ENCODE measurements around the gene ZNF521. TPM values are rescaled to one million over a fixed set of nuclear protein-coding genes. Genes with fewer than 3 reads are reported as not detected.
A peak's percentile ranks its signal among the peaks of the same experiment; 100 is the strongest.

Gene ZNF521
- total and polyA plus RNA-seq, 8 donors = 0.80 to 290 (median 11.1) TPM

DNA sequence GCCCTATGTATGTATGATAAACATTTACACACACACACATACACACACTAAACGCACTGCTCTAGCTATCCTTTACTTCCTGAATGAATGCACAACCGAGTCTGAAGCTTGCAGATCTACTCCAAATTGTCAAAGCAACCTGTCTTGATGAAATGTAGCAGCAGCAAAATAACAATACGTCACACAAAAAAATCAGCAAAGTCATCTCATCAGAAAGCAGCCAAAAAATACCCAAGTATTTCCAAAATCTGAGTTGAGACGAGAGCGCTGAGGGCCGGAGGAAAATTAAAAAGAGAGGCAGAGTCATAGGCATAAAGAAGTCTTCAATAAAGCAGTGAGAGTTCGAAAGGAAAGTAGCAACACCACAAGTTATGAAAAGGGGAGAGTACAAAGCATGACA is 67.7 kb downstream of the ZNF521 start:
- no peak for DNase-seq
- TF ChIP-seq POLR2A (IDR thresholded peaks at IDR 0.05) (no peak), EP300 (IDR thresholded peaks at IDR 0.05) (no peak), POLR2AphosphoS5 (IDR thresholded peaks at IDR 0.05) (no peak)
- TF ChIP-seq, protein P1, sequence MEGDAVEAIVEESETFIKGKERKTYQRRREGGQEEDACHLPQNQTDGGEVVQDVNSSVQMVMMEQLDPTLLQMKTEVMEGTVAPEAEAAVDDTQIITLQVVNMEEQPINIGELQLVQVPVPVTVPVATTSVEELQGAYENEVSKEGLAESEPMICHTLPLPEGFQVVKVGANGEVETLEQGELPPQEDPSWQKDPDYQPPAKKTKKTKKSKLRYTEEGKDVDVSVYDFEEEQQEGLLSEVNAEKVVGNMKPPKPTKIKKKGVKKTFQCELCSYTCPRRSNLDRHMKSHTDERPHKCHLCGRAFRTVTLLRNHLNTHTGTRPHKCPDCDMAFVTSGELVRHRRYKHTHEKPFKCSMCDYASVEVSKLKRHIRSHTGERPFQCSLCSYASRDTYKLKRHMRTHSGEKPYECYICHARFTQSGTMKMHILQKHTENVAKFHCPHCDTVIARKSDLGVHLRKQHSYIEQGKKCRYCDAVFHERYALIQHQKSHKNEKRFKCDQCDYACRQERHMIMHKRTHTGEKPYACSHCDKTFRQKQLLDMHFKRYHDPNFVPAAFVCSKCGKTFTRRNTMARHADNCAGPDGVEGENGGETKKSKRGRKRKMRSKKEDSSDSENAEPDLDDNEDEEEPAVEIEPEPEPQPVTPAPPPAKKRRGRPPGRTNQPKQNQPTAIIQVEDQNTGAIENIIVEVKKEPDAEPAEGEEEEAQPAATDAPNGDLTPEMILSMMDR (IDR thresholded peaks at IDR 0.05) = no peak
- H3K4me1 ChIP-seq = peaks cover 0 to 15% (median 1%) of the 10 kb centered on the region in 4 donors
- H3K4me3 ChIP-seq = no peak overlapping the region
- H3K36me3 ChIP-seq = no peaks in the 10 kb centered on the region
- intact Hi-C loops (cut with DNase I; ENCODE audit: low total_unique reads) = no loop called here
- no peaks in the 10 kb centered on the region for H3K9me3 ChIP-seq
- 62 to 79% (median 76%) methylated on average over 7 of the region's 7 CpGs for WGBS, 5 donors
- peaks cover 0 to 4% (median 0%) of the 10 kb centered on the region in 3 donors for H3K27me3 ChIP-seq
- no peak overlapping the region for H3K27ac ChIP-seq

DNA sequence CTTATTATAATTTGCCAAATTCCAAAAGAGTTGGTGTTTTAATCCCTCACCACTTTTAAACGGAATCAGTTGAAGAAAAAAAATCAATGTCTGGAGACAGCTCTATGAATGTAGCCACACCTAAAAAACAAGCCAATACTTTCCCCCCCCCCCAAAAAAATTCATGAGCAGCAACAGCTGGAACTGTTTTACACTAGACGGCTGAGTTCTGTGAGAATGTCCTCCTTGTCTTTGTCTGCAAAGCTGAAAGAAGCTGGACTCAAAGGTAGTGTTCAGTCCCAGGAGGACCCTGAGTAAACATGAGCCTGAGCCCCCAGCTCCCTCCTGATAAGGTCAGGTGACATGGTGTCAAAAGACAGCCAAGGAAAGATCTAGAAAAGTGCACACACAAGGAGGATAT is 68.2 kb downstream of the ZNF521 start:
- Histone ChIP-seq H3K4me1 (peaks cover 0 to 16% (median 4%) of the 10 kb centered on the region in 4 donors), H3K4me3 (no peak overlapping the region), H3K27me3 (peaks cover 0 to 4% (median 0%) of the 10 kb centered on the region in 3 donors), H3K36me3 (no peaks in the 10 kb centered on the region), H3K9me3 (no peaks in the 10 kb centered on the region), H3K27ac (no peak overlapping the region)
- intact Hi-C loops (cut with DNase I; ENCODE audit: low total_unique reads) = no loop called here
- 51 to 74% (median 58%) methylated on average over 2 of the region's 2 CpGs for WGBS, 5 donors
- TF ChIP-seq, protein P1 (IDR thresholded peaks at IDR 0.05) = no peak
- no peak for TF ChIP-seq POLR2AphosphoS5 (IDR thresholded peaks at IDR 0.05)
- no peak for TF ChIP-seq EP300 (IDR thresholded peaks at IDR 0.05)
- TF ChIP-seq POLR2A (IDR thresholded peaks at IDR 0.05) = no peak
- no peak for DNase-seq

DNA sequence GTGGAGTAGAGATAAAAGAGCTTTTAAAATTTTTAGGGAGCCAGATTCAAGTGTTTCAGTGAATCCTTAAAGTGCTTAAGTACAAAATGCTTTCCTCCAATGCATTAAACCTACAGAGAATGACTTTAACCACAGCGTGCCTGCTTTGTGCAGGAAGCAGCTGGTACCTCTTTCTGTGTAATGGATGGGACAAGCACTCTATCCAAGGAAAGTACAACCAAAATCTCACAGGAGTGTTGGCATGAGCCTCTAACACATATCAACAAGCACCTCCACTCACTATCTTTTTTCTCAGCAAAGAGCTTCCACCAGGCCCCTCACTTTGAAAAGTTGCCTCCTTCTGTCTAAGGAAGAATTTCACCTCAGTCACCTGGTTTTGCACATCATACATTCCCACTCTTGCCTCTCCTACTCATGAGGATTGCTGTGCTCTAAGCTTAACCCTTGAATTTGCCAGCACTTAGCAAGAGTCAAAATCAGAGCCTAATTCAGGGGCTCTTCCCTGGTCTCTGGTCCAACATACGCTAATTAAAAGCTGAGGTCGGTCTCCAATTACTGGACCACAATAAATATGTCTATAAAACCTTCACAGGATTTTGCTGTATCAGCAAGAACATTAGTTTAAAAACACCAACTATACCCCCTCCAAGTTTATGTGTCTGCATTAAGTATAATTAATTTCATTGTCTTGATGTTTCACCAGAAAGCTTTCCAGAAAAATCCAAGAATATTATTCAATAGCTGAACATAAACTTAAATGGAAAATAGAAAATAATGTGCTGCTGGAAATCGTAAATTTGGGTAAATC is 68.9 kb downstream of the ZNF521 start:
- H3K9me3 ChIP-seq = no peaks in the 10 kb centered on the region
- H3K27me3 ChIP-seq = peaks cover 0 to 4% (median 0%) of the 10 kb centered on the region in 3 donors
- no peaks in the 10 kb centered on the region for H3K36me3 ChIP-seq
- 72 to 79% (median 76%) methylated on average over 4 of the region's 4 CpGs for WGBS, 5 donors
- H3K4me1 ChIP-seq = peaks cover 0 to 14% (median 7%) of the 10 kb centered on the region in 4 donors
- DNase-seq = no peak
- intact Hi-C loops (cut with DNase I; ENCODE audit: low total_unique reads) = no loop called here
- no peak overlapping the region for H3K27ac ChIP-seq
- no peak overlapping the region for H3K4me3 ChIP-seq
- TF ChIP-seq POLR2A (IDR thresholded peaks at IDR 0.05) (no peak), POLR2AphosphoS5 (IDR thresholded peaks at IDR 0.05) (no peak), EP300 (IDR thresholded peaks at IDR 0.05) (no peak)
- TF ChIP-seq, protein P1 (IDR thresholded peaks at IDR 0.05) = no peak

DNA sequence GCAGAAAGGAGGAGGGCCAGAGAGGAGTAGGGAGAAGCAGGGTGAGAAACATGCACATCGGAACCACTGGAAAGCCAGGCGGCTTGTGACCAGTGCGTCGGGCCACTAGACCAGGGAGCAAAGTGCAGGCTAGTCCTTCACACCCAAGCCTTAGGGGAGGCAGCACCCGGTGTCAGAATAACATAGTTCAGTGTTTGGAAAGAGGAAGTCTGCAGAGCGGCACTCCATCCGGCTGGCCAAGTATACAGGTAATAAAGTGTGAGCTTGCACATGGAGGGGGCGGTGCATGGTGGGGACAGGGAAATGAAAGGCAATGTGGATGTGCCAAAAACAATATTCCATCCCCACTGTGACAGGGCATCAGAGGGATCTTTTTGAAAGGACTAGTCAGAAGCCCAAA is 69.7 kb downstream of the ZNF521 start:
- Histone ChIP-seq H3K36me3 (no peaks in the 10 kb centered on the region), H3K27ac (no peak overlapping the region), H3K9me3 (no peaks in the 10 kb centered on the region), H3K4me3 (no peak overlapping the region), H3K4me1 (peaks cover 0 to 16% (median 6%) of the 10 kb centered on the region in 4 donors), H3K27me3 (peaks cover 0 to 4% (median 0%) of the 10 kb centered on the region in 3 donors)
- peak in 1 of 2 donors; percentile 38 for DNase-seq
- intact Hi-C loops (cut with DNase I; ENCODE audit: low total_unique reads) = no loop called here
- TF ChIP-seq POLR2A (IDR thresholded peaks at IDR 0.05) (no peak), POLR2AphosphoS5 (IDR thresholded peaks at IDR 0.05) (no peak), EP300 (IDR thresholded peaks at IDR 0.05) (no peak)
- TF ChIP-seq, protein P1 (IDR thresholded peaks at IDR 0.05) = no peak
- 68 to 84% (median 80%) methylated on average over 8 of the region's 8 CpGs for WGBS, 5 donors
